NCI-H2107 treated with DMSO at 0.1 percent for 48 hours (cell line): ENCODE measurements around the gene PTPRG.
"Not testable (repeated sequence)": the region's sequence is repeated elsewhere in the genome, so short reads cannot be mapped to it uniquely, and the experiment has no call there.

Source experiments
- DNase-seq: peaks from one replicate; lab custom pipeline; 2025; ENCODE audit not compliant: unreplicated experiment; lab: John Stamatoyannopoulos, UW

PTPRG gene

DNA sequence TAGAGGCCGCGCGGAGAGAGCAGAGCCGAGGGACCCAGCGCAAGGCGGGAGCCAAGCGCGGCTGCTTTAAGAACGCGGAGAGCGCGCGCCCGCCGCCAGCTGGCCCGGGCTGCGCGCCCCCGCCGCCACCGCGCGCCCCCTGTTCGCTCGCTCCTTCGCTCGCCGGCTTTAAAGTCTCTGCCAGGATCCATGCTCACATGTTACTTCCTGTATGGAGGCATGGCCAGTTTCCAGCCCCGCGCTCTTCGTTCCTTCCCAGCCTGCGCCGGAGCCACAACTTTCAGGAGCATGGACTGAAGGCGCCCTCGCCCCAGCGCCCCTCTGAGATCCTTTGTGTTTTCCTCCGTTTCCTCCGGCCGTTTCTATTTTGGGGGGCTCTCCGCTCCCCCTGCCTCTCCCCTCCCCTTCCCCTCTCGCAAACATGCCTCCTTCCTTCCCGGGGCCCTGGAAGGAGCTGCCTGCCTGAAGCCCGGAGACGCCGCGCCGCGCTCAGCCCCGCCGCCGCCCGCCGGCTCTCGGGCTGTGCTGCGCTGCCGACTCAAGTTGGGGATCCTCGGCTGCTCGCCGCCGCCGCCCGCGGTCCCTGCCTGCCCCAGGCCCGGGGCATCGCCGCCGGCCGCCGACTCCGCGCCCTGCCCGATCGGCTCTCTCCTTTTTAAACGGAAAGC is at the start of gene PTPRG:
Gene PTPRG, plus strand, starts transcription at position 198 of the 668 bp plus-strand sequence. CDS start 717 bp downstream, outside the sequence.
- DNase-seq, result peak; percentile 76

DNA sequence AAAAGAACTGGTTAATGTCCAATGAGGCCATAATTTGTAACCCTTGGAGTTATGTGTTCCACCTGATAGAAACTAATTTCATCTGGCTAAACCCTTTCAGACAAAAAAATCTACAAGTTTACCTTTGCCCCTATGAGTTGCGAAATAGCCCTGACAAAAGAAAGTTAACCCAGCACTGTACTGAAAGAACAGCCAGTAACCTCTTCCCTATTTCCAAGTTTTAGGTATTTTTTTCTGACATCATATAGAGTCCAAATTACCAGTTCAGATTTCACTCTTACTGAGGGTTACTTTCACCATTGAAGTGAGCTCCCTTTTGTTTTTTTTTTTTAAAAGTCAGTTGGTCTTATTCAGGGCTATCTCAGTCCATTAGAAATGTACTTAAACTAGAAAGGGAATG is 42.8 kb upstream of the PTPRG start:
- no peak for DNase-seq

DNA sequence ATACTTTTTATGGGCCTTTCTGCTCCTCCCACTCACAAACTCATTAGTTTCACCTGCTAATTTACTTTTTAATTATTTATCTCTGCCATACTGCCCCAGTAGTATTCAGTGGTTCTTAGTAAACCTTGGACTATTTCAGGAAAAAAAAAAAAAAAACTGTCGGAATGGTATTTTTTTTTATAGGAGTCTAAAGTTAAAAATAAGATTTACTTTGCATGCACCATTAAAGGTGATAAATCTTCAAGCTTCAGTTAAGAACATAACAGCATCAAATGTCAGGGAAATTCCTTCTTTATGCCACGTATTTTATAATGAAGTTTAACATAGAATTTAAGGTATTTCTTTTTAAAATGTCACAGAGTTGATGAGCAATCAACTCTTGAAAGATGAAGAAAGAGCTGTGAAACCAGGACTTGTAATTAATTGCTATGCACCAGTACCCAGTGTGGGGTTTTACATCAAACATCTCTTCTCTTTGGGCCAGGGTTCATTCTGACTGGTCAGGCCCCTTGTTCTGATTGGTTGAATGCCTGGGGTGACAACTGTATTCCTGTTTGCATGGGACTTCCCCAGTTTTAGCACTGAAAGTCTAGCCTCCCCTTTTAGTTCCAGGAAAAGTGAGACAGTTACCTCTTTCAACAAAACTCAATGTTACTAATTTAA is 40.3 kb upstream of the PTPRG start:
- DNase-seq, result no peak

DNA sequence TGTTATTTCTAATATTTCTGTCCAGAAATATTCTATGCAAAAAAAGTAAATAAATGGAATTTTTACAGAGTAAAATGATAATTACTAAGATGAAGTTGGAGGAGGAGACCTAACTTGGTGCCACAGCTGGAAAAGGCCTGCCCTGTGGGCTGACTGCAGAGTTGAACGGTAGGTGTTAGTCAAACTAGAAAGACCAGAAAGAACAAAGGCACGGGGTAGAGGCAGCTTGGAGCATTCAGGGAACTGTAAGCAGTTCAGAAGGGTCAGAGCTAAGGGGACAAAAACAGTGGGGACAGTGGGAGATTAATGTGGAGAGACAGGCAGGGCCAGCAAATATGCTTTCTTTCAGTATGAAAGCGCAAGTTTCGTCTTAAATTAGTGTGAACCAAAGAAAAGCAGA is 39.3 kb upstream of the PTPRG start:
- no peak for DNase-seq

DNA sequence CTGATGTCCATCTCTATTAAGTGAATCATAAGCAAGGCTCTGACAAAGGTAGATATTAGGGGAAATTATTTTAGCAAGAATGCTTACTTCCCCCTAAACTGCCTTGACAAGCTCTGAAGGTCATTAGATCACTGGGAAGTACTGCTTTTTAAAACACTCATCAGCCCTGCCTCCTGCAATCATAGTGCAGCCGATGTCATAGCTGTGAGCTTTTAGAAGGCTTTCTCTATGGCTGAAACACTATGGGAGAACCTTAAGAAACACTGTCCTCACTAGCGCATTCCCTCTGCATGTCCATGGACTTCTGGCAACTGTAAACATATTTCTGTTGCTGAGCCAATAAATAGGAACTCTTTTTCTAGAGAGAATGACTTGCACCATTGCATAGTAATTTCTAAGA is 38.7 kb upstream of the PTPRG start:
- no peak for DNase-seq

DNA sequence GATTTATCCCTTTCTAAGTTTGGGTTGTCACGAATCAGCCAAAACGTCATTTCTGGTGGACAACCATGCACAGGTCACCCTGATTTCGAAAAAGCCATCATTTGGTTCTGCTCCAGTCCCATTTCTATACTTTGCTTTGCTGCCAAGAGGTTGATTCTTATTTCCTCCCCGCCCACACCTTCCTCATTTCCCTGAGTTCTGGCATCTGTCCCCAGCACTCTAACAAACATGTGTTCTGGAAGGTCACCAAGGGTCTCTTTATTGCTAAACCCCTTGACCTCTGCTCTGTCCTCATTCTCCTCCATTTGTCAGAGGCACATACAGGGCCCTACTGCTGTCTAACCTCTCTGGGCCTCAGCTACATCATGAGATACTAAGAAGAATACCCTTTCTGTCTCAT is 36.4 kb upstream of the PTPRG start:
- no peak for DNase-seq

DNA sequence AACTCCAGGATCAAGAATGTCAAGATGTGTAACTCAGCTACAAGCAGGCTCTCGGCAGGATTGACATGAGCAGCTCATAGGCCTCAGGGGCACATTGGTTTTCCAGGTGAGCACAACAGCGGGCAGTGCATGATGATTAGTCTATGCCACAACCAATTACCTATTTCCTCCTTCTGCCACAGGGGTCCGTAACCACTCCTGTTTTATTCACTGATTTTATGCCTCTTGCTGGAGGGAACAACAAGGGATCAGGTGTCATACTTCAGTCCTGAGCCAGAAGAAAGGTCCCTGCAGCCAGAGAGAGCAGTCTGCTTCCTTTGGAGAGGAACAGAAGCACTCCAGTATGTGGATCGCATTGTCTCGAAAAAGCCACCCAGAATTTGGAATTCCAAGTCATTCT is 35.1 kb upstream of the PTPRG start:
- peak; percentile 76 for DNase-seq

DNA sequence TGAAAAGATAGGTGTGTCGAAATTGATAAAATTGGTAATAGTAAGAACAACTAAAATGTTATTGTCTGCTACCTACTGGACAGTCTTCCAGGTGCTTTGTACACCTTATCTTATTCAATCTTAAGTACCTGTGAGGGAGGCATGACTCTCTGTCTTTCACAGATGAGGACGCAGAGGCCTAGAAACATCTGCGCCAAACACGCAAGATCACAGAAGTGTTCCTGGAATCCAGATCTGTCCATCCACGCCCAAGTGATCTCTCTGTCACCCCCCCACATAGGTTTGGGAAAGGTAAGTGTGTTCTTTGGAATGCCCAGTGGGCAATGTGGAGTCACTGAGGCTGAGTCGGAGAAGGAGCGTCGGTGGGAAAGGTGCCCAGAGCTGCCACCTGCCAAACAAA is 34.4 kb upstream of the PTPRG start:
- DNase-seq, result no peak

DNA sequence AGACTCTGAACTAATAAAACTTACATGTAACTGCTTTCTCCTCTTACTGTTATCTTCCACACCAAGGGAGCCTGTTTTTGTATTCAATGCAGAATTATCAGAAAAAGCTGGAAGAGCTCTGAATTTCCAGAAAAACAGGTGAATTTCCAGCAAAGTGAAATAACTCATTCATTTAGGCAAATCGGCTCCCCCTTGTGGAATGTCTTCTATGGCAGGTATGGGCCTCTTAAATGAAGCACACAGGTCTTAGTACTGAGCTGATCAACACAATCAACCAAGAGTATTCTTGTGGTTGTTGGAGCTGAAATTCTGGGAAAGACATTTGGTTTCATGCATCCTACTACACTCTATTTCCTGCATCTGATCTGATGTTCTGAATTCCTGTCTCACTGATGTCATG is 31.0 kb upstream of the PTPRG start:
- peak; percentile 13 for DNase-seq

DNA sequence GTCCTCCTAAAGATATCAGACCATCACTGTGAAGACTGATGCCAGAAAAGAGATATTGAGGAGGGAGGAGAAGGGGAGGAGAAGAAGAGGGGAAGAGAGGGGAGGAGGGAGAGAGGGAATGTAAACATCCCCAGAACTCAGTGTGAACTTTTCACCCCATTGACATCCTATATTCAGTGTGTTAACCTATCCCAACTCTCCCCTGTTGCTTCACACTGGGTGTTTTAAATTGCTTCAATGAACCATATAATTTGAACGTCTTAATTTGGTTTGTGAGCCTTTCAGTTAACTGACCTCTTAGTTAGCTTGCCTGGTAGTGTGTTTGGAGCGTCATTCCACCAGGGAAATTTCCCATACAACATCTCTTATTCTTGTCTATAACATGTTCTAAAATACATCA is 29.8 kb upstream of the PTPRG start:
- DNase-seq, result no peak

DNA sequence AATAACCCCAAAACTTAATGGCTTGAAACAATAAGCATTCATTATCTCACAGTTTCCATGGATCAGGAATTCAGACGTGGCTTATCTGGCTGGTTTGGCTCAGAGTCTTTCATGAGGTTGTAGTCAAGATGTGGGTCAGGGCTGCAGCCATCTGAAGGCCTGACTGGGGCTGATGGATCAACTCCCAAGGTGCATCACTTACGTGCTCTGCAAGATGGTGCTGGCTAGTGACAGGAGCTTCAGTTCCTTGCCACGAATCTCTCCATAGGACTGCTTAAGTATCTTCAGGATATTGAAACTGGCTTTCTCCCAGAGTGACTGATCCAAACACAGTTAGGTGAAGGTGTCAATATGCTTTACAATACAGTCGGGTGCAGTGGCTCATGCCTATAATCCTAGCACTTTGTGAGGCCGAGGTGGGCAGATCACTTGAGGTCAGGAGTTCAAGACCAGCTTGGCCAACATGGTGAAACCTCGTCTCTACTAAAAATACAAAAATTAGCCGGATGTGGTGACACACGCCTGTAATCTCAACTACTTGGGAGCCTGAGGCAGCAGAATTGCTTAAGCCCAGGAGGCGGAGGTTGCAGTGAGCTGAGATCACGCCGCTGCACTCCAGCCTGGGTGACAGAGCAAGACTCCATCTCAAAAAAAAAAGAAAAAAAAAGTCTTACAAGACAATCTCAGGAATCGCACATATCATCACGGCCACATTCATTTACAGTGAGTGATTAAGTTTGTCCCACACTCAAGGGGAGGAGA is 28.5 kb upstream of the PTPRG start:
- no peak for DNase-seq

DNA sequence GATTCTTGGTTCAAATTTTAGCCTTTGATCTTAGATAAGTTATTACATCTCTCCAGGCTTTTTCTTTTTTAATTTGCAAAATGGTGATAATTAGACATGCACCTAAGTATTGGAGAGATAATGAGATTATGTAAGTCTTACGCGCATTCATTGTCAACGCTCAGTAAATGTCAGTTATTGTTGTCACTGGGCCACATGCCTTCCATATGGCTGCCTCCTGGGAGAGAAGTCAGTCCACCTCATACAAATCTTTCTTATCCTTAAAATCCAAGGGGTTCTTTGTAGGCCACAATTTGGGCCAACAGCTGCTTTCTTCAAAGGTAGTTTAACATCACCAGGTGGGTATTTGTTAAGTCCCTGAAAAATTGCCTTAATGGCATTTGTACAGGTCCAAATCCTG is 25.5 kb upstream of the PTPRG start:
- no peak for DNase-seq

DNA sequence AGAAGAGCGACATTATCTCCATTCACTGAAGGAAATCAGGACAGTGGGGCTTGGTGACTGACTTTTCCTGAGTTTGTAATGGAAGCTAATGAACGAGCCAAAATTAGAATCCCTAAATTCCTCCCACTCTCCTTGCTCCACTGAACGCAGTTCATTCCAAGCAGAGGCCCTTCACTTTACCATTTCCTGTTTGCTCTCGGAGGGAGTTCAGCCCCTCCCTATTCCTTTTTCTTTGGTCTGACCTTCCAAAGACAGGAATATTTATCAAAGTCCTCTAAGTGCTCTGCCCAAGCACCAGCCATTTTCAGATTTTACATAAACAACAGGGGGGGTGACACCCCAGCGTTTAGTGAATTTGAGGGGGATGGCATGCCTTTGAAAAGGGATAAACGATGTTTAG is 24.0 kb upstream of the PTPRG start:
- no peak for DNase-seq

DNA sequence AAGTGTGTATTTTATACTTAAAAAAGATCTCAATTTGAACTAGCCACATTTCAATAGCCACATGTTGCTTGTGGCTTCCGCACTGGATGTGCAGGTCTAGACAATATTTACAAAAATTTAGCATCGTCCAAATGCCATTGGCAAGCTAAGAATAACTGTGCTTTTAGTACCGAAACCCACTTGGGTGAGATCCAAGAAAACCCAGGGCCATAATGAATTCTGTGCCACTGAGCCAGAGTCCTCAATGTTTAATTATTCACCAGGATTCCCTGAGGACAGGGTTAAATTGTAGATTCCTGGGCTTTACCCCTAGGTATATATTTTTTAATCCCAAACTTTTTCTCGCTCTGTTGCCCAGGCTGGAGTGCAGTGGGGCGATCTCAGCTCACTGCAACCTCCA is 22.9 kb upstream of the PTPRG start:
- DNase-seq, result no peak

DNA sequence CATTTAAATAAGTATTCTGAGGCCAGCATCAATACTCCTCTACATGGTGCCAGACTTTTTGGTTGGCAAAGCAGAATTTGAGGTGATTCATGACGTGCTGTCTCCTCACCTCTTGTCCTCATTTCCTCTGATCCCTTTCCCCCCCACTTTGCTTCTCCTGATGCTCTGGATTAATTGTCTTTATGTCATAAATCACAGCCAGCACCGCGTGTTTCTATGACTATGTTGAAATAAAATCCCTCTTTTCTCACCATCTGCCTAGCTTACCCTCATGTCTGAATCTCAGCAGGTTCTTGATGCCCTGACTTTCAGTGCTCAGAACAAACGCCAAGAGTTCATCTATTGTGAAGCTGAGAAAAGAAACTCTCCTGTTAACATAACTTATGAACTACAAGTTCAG is 19.7 kb upstream of the PTPRG start:
- DNase-seq, result no peak

DNA sequence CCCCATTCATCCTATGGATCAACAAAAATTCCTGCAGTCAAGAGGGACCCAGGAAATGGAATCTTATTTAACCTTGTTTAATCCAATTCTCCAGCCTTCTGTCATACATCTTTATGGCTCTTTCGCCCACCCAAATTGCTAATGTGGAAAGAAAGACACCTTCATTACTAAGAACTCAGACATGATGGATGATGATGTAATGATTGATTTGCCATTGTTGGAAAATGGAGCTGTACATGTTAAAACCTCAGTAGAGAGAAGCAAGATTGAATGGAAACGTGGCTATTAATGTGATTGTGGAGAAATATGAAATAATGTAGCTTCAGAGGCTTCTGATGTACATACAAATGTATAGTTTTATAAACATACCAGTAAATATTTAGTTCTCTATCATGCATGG is 15.7 kb upstream of the PTPRG start:
- no peak for DNase-seq

DNA sequence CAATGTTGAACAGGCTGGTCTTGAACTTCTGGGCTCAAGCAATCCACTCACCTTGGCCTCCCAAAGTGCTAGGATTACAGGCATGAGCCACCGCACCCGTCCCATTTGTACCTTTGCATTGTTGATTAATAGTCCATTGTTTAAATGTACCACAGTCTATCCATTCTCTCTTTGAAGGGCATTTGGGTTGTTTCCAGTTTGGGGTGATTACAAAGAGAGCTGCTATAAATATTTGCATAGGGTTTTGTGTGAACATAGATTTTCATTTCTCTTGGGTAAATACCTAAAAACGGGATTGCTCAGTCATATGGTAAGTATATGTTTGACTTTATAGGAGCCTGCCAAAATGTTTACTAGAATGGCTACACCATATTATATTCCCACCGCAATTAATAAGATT is 13.7 kb upstream of the PTPRG start:
- DNase-seq, result no peak

DNA sequence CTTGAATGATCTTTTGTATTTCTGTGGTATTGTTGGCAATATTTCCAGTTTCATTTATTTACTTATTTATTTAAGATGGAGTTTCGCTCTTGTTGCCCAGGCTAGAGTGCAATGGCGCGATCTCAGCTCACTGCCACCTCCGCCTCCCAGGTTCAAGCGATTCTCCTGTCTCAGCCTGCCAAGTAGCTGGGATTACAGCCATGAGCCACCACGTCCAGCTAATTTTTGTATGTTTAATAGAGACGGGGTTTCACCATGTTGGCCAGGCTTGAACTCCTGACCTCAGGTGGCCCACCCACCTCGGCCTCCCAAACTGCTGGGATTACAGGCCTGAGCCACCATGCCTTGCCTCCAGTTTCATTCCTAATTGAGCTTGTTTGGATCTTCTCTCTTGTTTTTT is 8.7 kb upstream of the PTPRG start:
- DNase-seq, result not testable (repeated sequence)

DNA sequence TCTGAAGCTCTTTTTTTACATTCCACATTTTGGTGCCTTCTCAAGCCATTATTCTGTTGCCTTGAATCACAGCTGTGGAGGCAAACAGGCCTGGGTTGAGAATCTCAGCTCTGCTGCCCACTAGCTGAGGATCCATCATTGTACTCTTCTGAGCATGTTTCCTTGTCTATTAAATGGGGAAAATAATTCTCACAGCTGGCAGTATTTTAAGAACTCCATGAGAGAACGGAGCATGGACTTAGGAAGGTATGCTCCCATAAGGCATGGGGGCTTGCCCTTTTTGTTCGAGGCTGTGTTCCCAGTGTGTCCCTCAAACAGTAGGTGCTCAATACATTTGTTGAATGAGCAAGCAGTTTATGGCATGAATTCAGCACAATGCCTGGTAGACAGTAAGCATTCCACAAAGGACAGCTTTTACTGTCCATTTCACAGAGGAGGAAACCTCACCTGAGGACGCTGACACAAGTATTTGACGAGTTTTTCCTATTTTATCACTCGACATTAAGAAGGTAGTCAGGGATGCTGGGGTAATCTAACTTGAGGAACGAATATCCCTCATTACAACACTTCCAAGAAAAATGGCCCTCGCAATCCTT is 2.1 kb upstream of the PTPRG start:
- DNase-seq, result no peak

DNA sequence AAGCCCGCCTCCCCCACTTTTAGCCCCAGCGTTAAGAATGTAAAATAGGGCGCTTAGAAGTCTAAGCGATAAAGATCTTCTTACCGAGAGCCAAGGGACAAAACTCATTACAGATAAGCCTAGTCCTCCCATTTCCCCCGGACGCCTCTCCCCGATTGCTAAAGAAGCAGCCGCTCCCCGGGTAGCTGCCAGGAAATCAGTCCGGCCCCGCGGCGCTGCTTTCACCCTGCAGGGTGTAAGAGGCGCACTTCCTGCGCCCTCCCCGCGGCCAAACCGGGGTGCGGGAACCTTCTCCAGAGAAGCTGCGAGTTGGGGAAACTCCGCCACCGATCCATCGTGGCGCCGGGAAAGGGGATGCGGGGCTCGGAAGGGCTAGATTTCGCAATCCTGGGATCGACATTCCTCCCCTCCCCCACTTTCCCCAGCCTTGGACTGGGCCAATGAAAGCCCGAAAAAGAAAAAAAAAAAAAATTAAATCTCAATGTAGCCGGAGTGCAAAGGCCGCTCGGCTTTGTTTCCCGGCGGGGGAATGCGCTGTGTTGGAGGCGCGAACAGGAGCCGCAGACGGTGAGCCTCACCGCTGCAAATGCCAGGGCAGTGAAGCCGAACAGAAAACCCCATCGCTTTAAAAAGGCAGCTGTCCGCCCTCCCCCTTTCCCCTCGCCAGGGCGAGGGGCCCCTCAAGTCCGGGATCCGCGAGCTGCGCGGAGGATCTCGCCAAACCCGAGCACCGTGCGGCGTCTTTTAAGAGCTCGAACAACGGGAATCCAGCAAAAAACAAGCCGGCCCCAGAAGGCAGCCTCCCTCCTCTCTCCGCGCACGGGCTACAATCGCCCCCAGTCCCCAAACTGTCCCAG is 626 bp upstream of the PTPRG start:
- peak; percentile 28 for DNase-seq
